Fibroblast of lung (primary cell): ENCODE data around the gene TBC1D21. TPM values are rescaled to one million over a fixed set of nuclear protein-coding genes. Genes with fewer than 3 reads are reported as not detected.

Source experiments
- DNase-seq, 2 donors: peaks; one replicate each; pipeline versions ENCODE4 v3.0.0 to v3.0.0-alpha.2; 2010; ENCODE audit warnings: low read depth in 2 of 2
- H2AFZ ChIP-seq: 2 replicates; pipeline ENCODE4 v1.5.1; 2012; ENCODE audit warnings: low read length, control low read depth, inconsistent platforms
- H3K27ac ChIP-seq: 2 replicates; pipeline ENCODE4 v1.5.1; 2011; ENCODE audit warnings: low read length, control low read depth; ENCODE audit not compliant: insufficient read depth
- H3K27me3 ChIP-seq: 2 replicates; pipeline ENCODE4 v1.5.1; 2011; ENCODE audit warnings: mild to moderate bottlenecking, low read length; ENCODE audit not compliant: control insufficient read depth, insufficient read depth
- H3K36me3 ChIP-seq: 2 replicates; pipeline ENCODE4 v1.5.1; 2011; ENCODE audit warnings: low read length; ENCODE audit not compliant: control insufficient read depth, insufficient read depth
- H3K4me1 ChIP-seq: 2 replicates; pipeline ENCODE4 v1.5.1; 2011; ENCODE audit warnings: low read length; ENCODE audit not compliant: control insufficient read depth, insufficient read depth; ENCODE audit errors: extremely low read depth
- H3K4me2 ChIP-seq: 2 replicates; pipeline ENCODE4 v1.5.1; 2011; ENCODE audit warnings: low read length, control low read depth; ENCODE audit not compliant: insufficient read depth; ENCODE audit errors: extremely low read depth
- H3K4me3 ChIP-seq, 4 experiments: fragments of 200-600 bp in 1 of 4; sonication (generic) in 1 of 4; replicated peaks in 1 of 4; 2 replicates each; pipeline ENCODE4 v1.5.1; 2011 to 2016; ENCODE audit warnings: low read length in 4 of 4, low read depth in 3 of 4, mild to moderate bottlenecking in 3 of 4, control low read depth in 2 of 4, inconsistent platforms in 1 of 4, mixed read lengths in 1 of 4; ENCODE audit not compliant: insufficient read depth in 1 of 4; ENCODE audit errors: control extremely low read depth in 1 of 4
- H3K79me2 ChIP-seq: 2 replicates; pipeline ENCODE4 v1.5.1; 2012; ENCODE audit warnings: mild to moderate bottlenecking, low read length, inconsistent platforms; ENCODE audit not compliant: control insufficient read depth, insufficient read depth
- H3K9ac ChIP-seq: 2 replicates; pipeline ENCODE4 v1.5.1; 2011; ENCODE audit warnings: mild to moderate bottlenecking, low read length, control low read depth; ENCODE audit not compliant: insufficient read depth
- H3K9me3 ChIP-seq: 2 replicates; pipeline ENCODE4 v1.5.1; 2012; ENCODE audit warnings: low read depth, low read length; ENCODE audit not compliant: control insufficient read depth, insufficient read depth
- H4K20me1 ChIP-seq: 2 replicates; pipeline ENCODE4 v1.5.1; 2011; ENCODE audit warnings: low read length; ENCODE audit not compliant: control insufficient read depth, insufficient read depth; ENCODE audit errors: extremely low read depth
- EZH2 ChIP-seq: IDR thresholded peaks from 2 replicates; pipeline ENCODE4 v1.5.1; 2012; ENCODE audit warnings: low read length, control low read depth, mild to moderate bottlenecking; ENCODE audit errors: missing control alignments
- polyA minus RNA-seq: library from RNA; depleted of rRNA, polyadenylated mRNA; stranded (reverse); fragments of >200 nt; gene quantifications from 2 replicates; pipeline ENCODE4 v1.2.3, GENCODE V29; 2011; ENCODE audit warnings: low replicate concordance
- polyA plus RNA-seq, 2 donors: library from polyadenylated mRNA; depleted of rRNA in 1 of 2; stranded (reverse) in 1 of 2; unstranded in 1 of 2; fragments of >200 nt; gene quantifications; 2 replicates each; pipeline ENCODE4 v1.2.1, GENCODE V29; 2011 to 2012; ENCODE audit warnings: missing spikeins in 1 of 2
- total RNA-seq: library from RNA; depleted of rRNA; stranded (reverse); fragments of >200 nt; gene quantifications from 2 replicates; pipeline ENCODE4 v1.2.1, GENCODE V29; 2014
- TF ChIP-seq, protein P1 (sequence below), 2 donors: IDR thresholded peaks in 1 of 2; conservative IDR thresholded peaks in 1 of 2; 1 replicate in 1 of 2; 2 replicates in 1 of 2; pipeline ENCODE4 v1.5.1; 2011 to 2012; ENCODE audit warnings: low read length in 2 of 2, control low read depth in 1 of 2, inconsistent platforms in 1 of 2, low read depth in 1 of 2, mild to moderate bottlenecking in 1 of 2

TBC1D21 gene, protein sequence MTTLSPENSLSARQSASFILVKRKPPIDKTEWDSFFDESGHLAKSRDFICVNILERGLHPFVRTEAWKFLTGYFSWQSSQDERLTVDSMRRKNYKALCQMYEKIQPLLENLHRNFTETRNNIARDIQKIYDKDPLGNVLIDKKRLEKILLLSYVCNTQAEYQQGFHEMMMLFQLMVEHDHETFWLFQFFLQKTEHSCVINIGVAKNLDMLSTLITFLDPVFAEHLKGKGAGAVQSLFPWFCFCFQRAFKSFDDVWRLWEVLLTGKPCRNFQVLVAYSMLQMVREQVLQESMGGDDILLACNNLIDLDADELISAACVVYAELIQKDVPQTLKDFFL
- total RNA-seq (not detected in 2 replicates), polyA plus RNA-seq (not detected in 2 replicates), polyA minus RNA-seq (not detected in 2 replicates)
- polyA plus RNA-seq (2012): not detected in 2 replicates

DNA sequence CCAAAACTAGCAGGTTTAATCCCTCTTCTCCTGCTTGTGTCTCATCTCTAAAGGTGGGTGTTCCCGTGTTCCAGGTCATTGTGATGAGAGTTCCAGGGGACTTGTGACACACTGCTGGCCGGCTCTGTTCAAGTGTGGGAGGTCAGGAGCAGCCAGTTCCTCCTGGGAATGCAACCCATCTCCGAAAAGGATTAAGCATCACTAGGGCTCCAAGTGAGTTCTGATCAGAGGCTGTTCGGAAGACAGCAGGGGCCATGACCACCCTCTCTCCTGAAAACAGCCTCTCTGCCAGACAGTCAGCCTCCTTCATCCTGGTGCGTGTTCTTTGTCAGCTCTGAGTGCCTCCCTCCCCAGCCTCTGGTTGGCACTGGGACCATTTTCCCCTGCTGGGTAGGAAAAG lies at the start of gene TBC1D21:
TBC1D21 (plus strand) TSS at position 109 of the 400 bp plus-strand sequence; CDS start at position 255, 146 bp downstream.
- Histone ChIP-seq H3K9ac (no peak within 1 kb of the TSS), H3K4me2 (no peak within 1 kb of the TSS), H3K79me2 (no peaks in the 10 kb centered on the region), H3K4me3 (no peak within 1 kb of the TSS), H3K27me3 (peaks cover 19% of the 10 kb centered on the region), H3K36me3 (no peaks in the 10 kb centered on the region), H3K9me3 (no peaks in the 10 kb centered on the region), H4K20me1 (no peaks in the 10 kb centered on the region), H3K27ac (no peak within 1 kb of the TSS), H3K4me1 (no peaks in the 10 kb centered on the region), H2AFZ (no peak within 1 kb of the TSS)
- TF ChIP-seq, protein P1, sequence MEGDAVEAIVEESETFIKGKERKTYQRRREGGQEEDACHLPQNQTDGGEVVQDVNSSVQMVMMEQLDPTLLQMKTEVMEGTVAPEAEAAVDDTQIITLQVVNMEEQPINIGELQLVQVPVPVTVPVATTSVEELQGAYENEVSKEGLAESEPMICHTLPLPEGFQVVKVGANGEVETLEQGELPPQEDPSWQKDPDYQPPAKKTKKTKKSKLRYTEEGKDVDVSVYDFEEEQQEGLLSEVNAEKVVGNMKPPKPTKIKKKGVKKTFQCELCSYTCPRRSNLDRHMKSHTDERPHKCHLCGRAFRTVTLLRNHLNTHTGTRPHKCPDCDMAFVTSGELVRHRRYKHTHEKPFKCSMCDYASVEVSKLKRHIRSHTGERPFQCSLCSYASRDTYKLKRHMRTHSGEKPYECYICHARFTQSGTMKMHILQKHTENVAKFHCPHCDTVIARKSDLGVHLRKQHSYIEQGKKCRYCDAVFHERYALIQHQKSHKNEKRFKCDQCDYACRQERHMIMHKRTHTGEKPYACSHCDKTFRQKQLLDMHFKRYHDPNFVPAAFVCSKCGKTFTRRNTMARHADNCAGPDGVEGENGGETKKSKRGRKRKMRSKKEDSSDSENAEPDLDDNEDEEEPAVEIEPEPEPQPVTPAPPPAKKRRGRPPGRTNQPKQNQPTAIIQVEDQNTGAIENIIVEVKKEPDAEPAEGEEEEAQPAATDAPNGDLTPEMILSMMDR (conservative IDR thresholded peaks at IDR 0.05 in 1 of 2, IDR thresholded peaks at IDR 0.05 in 1 of 2; ENCODE audit: low read depth in 1 of 2, low read length in 2 of 2): no peak
- no peak for TF ChIP-seq EZH2
- no peak for DNase-seq

DNA sequence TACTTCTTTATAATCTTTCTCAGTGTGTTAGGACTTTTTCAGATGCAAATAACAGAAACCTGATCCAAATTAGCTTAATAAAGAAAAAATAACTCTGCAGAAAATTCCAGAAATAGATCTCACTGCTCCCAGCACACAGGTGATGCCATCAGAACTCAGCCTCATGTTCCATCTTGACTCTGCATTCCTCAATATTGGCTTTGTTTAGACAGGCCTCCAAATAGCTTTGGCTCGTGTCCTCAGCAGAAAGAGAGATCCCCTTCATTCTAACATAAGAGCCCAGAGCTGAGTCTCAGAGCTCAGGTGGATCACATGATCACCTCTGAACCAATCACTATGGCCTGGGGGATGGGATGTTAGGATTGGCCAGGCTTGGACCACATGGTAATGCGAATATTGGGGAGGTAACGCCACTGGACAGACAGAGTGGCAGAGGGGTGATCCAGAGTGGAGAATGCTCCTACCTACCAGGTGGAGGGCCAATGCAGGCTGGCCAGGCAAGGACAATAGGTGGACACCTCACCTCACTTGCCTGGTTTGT lies 46.6 kb upstream of the TBC1D21 start:
- Histone ChIP-seq H3K27ac (no peak overlapping the region), H3K79me2 (no peaks in the 10 kb centered on the region), H3K36me3 (no peaks in the 10 kb centered on the region), H3K4me2 (no peak overlapping the region), H3K4me1 (no peaks in the 10 kb centered on the region), H3K9me3 (no peaks in the 10 kb centered on the region), H3K27me3 (peaks cover 4% of the 10 kb centered on the region), H2AFZ (no peak overlapping the region), H3K9ac (no peak overlapping the region), H3K4me3 (no peak overlapping the region), H4K20me1 (no peaks in the 10 kb centered on the region)
- TF ChIP-seq, protein P1 (conservative IDR thresholded peaks at IDR 0.05 in 1 of 2, IDR thresholded peaks at IDR 0.05 in 1 of 2; ENCODE audit: low read depth in 1 of 2, low read length in 2 of 2): no peak
- TF ChIP-seq EZH2: no peak
- no peak for DNase-seq

DNA sequence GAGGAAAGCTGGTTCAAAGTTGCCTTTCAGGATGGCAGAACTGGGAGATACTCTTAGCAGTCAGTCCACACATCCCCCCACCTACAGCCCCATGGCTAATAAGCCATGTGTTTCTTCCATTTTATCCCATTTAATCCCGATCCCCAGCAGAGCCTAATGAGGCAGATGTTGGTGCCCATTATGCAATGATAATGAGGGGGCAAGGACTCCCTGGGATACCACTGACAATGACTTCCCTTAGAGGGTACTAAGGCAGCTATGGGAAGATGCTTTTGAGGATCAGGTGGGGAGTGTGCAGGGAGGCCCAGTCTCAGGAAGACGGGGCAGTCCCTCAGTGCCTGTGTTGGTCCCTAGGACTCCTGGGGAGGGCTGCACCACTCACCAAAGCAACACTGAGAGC lies 43.8 kb upstream of the TBC1D21 start:
- DNase-seq: no peak
- Histone ChIP-seq H3K9ac (no peak overlapping the region), H3K79me2 (no peaks in the 10 kb centered on the region), H3K4me1 (no peaks in the 10 kb centered on the region), H4K20me1 (no peaks in the 10 kb centered on the region), H3K27ac (no peak overlapping the region), H3K4me3 (no peak overlapping the region), H3K4me2 (no peak overlapping the region), H3K9me3 (no peaks in the 10 kb centered on the region), H3K27me3 (peaks cover 4% of the 10 kb centered on the region), H2AFZ (no peak overlapping the region), H3K36me3 (no peaks in the 10 kb centered on the region)
- TF ChIP-seq EZH2: no peak
- TF ChIP-seq, protein P1 (conservative IDR thresholded peaks at IDR 0.05 in 1 of 2, IDR thresholded peaks at IDR 0.05 in 1 of 2; ENCODE audit: low read depth in 1 of 2, low read length in 2 of 2): no peak
